GM21381 (cell line): ENCODE results near the gene SETMAR.
"Not testable (repeated sequence)": the region's sequence is repeated elsewhere in the genome, so short reads cannot be mapped to it uniquely, and the experiment has no call there.

Experiments used
- ATAC-seq: cut with Tn5 transposase; IDR thresholded peaks from one replicate; pipeline ENCODE4 v1.9.1; 2021; ENCODE audit warnings: mild to moderate bottlenecking, moderate library complexity; ENCODE audit not compliant: unreplicated experiment

Gene SETMAR

DNA sequence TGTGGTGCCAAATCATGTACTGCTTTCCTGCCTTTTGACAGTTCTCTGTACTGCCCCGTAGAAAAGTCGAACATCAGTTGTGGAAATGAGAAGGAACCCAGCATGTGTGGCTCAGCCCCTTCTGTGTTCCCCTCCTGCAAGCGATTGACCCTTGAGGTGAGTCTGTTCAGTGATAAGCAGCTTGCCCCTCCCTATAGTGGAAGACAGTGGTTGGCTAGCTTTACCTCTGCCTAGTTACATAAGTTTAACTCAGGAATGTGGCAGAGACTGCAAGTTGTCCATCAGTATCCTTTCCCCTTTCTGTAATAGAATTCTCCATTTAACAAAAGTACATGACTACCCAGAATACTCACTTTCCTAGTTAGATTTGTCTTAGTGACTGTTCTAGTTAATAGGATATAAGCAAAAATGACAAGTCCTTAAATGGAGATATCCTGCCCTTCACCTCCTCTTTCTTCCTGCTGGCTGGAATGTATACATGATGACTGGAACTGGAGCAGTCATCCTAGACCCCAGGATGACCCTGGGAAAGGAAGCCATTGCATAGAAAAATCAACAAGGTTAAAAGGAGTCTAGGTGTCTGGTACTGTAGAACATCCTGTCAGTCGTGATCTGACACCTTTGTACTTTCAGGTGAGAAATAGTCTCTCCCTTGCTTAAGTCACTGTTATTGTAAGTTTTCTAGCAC is 10.6 kb downstream of the SETMAR start:
- ATAC-seq = no peak

- no peak for ATAC-seq
Measured at GRCh38 chr3:4314688-4315087, 11.5 kb downstream of the SETMAR start.

- ATAC-seq = no peak
Measured at GRCh38 chr3:4320096-4320911, 17.1 kb downstream of the SETMAR start.

- ATAC-seq = no peak
Measured at GRCh38 chr3:4321732-4322131, 18.6 kb downstream of the SETMAR start.

DNA sequence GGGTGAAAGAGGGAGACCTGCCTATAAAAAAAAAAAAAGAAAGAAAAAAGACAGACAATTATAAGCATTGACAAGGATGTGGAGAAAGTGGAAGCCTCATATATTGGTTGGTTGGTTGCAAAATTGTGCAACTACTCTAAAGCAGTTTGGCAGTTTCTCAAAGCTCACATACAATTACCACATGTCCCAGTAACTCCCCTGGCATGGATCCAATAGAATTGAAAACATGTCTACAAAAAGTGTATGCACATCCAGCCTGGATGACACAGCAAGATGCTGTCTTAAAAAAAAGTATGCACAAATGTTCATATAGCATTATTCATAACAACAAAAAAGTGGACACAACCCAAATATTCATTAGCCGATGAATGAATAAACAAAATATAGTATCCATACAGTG is 19.5 kb downstream of the SETMAR start:
- no peak for ATAC-seq

DNA sequence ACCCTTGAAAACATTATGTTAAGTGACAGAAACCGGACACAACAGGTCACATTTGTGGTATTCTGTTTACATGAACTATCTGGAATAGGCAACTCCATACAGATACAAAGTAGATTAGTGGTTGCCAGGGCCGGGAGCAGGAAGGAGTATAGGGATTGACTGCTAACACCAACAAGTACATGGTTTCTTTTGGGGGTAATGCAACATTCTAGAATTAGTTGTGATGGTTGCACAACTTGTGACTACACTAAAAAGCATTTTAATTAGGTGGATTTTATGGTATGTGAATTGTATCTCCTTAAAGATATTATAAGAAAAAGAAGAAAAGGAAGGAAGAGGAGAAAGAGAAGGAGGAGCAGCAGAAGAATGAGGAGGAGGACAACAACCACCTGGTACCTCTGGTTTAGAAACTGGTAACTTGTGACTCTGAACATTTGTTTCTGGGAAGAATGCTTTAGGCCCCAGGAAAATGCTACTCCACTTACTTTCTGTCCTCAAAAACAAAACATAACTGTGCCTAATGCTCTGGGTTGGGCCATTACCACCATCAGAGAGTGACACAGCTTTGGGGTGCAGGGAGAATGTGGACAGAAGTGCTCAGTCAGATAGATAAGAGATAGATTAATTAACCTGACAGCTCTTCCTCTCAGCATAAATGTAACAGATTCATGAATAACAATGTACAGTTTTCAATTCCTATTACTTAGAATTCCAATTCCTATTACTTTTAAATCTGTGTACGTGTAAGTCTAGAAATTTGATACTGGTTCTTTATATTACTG is 20.3 kb downstream of the SETMAR start:
- ATAC-seq = no peak

- ATAC-seq = no peak
Measured at GRCh38 chr3:4326868-4327267, 23.7 kb downstream of the SETMAR start.

- not testable (repeated sequence) for ATAC-seq
Measured at GRCh38 chr3:4329806-4330205, 26.6 kb downstream of the SETMAR start.

- no peak for ATAC-seq
Measured at GRCh38 chr3:4332111-4332510, 28.9 kb downstream of the SETMAR start.

- ATAC-seq = no peak
Measured at GRCh38 chr3:4332574-4332973, 29.4 kb downstream of the SETMAR start.

GRCh38 chr3:4332991-4333390 is 29.8 kb downstream of the SETMAR start:
- ATAC-seq = no peak

- no peak for ATAC-seq
Measured at GRCh38 chr3:4334548-4334947, 31.4 kb downstream of the SETMAR start.

DNA sequence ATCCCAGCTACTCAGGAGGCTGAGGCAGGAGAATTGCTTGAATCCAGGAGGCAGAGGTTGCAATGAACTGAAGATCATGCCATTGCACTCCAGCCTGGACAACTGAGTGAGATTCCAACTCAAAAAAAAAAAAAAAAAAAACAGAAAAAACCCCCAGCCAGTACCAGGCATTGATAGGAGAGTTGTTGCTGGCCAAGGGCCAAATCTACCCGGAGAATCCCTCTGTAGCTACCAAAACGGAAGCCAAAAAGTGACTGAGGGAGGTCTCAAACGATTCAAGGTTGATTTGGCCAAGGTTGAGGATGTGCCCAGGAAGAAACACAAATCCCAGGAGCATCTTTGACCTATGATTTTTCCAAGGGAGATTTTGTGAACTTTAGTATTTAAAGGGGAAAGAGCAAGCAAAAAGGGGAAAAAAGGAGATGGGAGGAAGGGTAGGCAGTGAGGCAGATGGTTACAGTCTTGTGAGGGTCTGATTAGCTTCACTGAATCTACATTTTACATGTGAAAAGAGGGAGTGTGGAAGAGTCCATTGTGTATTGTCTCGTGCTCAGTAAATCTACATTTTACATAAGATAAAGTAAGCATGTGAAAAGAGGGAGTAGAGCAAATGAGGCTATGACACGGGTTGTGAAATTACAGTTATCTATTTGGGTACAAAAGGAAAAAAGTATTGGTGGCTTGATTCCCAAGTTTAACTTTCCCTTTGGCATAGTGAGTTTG is 32.8 kb downstream of the SETMAR start:
- no peak for ATAC-seq

- no peak for ATAC-seq
Measured at GRCh38 chr3:4336850-4337546, 33.8 kb downstream of the SETMAR start.

- ATAC-seq = no peak
Measured at GRCh38 chr3:4338751-4339150, 35.6 kb downstream of the SETMAR start.

GRCh38 chr3:4340077-4340410 is 36.9 kb downstream of the SETMAR start:
- ATAC-seq = no peak

- ATAC-seq = no peak
Measured at GRCh38 chr3:4340411-4341335, 37.5 kb downstream of the SETMAR start.

- no peak for ATAC-seq
Measured at GRCh38 chr3:4341336-4341675, 38.1 kb downstream of the SETMAR start.

DNA sequence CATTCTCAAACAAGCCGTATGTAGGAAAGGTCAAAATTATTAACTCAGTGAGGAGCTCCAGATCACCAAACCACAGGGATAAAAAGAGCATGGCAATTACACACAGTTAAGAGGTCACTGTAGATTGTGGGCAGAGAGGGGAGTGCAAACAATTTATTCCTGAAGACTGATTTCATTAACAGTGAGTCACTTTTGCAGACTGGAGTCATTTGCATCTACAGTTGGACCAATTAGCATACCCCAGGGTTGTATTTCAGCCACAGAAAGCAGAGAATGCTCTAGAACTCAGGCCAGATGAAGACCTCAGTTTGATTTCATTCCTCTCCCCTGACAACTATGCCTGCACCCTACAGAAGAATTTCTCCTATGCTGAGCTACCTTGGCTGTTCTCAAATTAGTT is 40.1 kb downstream of the SETMAR start:
- ATAC-seq = no peak

GRCh38 chr3:4350789-4351163 is 47.6 kb downstream of the SETMAR start:
- peak; percentile 81 for ATAC-seq
